Stimulated activated CD4-positive, alpha-beta T cell treated with anti-CD3 and anti-CD28 coated beads, Interleukin-1b, Interleukin-23, amount 100 ng/mL, for 1 hour (primary cell): ENCODE data around the gene APLN.

Experiments used
- DNase-seq, 2 donors: peaks; one replicate each; pipeline ENCODE4 v3.0.0-alpha.2; 2020; ENCODE audit warnings: low read depth in 2 of 2

APLN gene

DNA sequence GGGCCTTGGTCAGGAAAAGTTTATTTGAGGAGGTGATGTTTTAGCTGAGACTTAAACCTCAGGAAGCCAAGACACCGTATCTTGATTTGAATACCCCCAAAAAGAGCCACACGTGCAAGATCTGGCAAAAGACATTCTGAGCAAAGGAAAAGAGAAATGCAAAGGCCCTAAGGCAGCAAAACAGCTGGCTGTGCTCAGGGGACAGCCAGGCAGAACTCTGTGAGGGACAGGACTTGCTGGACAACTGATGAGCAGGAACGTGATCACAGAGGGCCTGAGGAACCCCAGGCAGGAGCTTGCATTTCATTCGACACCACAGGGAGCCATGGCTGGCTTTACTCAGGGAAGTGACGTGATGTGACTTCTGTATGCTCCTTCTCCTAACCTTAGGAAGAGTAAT is 58.7 kb downstream of the APLN start:
- DNase-seq, result no peak
